Prostate gland (tissue), 2 donors: ENCODE measurements around the gene AURKB.

Experiments used
- CTCF ChIP-seq, 4 experiments: fragments of 200-600 bp in 2 of 4; fragments of 450-650 bp in 2 of 4; sonication (generic) in 2 of 4; IDR thresholded peaks; 1 replicate in 3 of 4; 2 replicates in 1 of 4; pipeline ENCODE4 v1.5.1; 2016 to 2019; ENCODE audit warnings: antibody characterized with exemption in 4 of 4, mild to moderate bottlenecking in 2 of 4, moderate library complexity in 2 of 4
- POLR2A ChIP-seq: fragments of 450-650 bp; IDR thresholded peaks from one replicate; pipeline ENCODE4 v1.6.1; 2016; ENCODE audit warnings: antibody characterized with exemption, mild to moderate bottlenecking
- POLR2AphosphoS5 ChIP-seq: sonication (generic); formaldehyde crosslinking; IDR thresholded peaks from one replicate; pipeline ENCODE4 v1.6.1; 2017; ENCODE audit warnings: antibody characterized with exemption

- TF ChIP-seq CTCF (IDR thresholded peaks at IDR 0.05) (no peak), POLR2AphosphoS5 (no peak), POLR2A (no peak)
Observed at GRCh38 chr17:8234361-8235270, 24.2 kb upstream of the AURKB start.
